NCI-H446 treated with DMSO at 0.1 percent for 48 hours (cell line): Measurements from ENCODE around the gene PRKN.
"Not testable (repeated sequence)": the region's sequence is repeated elsewhere in the genome, so short reads cannot be mapped to it uniquely, and the experiment has no call there.

ENCODE experiments used
- DNase-seq: peaks from one replicate; lab custom pipeline; 2025; lab: John Stamatoyannopoulos, UW

Gene PRKN

GRCh38 chr6:161903584-161904212 lies 823.9 kb downstream of the PRKN start:
- no peak for DNase-seq

DNA sequence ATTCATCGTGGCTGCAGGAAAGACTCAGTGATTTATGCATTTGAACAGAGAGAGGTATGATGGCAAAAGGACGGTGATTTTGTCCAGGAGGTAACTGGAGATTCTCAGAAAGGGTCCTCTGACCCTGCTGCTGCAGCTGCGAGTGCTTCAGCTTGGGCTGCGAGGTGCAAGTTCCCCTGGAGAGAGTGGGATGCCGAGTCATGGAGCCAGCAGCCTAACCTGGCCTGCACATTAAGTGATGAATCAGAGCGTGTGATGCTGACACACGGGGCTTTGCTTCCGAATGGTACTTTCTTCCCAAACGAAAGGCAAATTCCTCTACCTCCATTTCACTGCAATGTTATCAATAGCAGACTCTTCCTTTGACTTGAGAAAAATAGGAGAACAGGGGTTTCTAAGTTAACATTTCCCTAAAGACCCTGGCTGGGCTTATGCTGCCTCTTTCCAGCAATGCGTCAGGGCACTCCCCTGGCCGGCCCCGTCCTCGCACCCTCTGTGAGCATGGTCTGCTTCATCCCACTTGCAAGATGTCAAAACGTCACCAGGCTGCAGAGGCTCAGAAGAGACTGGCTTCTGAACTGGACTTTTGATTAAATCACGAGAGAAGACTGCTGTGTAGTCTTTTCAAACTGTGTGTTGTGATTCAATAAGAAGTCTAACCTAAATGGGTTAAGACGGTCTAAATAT lies 825.7 kb downstream of the PRKN start:
- DNase-seq = no peak

- DNase-seq = no peak
Measured at GRCh38 chr6:161894436-161894835, 833.1 kb downstream of the PRKN start.

- no peak for DNase-seq
Measured at GRCh38 chr6:161891542-161891941, 836.0 kb downstream of the PRKN start.

- DNase-seq = no peak
Measured at GRCh38 chr6:161890832-161891297, 836.7 kb downstream of the PRKN start.

- DNase-seq = no peak
Measured at GRCh38 chr6:161890133-161890831, 837.3 kb downstream of the PRKN start.

GRCh38 chr6:161889324-161889723 lies 838.2 kb downstream of the PRKN start:
- DNase-seq = no peak

- not testable (repeated sequence) for DNase-seq
Measured at GRCh38 chr6:161886545-161886944, 841.0 kb downstream of the PRKN start.

- DNase-seq = no peak
Measured at GRCh38 chr6:161884782-161885181, 842.8 kb downstream of the PRKN start.

DNA sequence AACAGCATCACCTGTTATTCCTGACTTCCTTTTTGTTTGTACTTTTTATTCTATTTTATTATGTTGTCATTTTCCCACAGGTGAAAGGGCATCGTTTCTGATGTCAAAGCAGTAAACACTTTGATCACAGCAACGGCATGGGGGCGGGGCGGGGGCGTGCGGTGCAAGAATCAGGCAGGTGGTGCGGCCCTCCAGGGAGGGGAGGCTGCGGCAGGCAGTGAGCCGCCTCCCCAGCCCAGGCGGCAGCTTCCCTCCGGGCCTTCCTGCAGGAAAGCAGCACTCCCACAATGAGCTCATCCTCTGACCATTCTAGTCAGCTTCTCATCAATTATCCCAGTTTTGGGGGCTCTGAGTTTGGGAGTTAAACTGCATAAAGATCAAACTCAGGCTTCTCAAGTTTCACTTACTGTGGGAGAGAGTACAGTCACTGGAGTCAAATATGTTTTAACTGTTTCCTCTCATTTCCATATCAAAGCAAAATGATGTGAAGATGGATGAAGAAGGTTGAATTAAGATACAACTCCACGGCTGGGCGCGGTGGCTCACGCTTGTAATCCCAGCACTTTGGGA lies 845.3 kb downstream of the PRKN start:
- no peak for DNase-seq

DNA sequence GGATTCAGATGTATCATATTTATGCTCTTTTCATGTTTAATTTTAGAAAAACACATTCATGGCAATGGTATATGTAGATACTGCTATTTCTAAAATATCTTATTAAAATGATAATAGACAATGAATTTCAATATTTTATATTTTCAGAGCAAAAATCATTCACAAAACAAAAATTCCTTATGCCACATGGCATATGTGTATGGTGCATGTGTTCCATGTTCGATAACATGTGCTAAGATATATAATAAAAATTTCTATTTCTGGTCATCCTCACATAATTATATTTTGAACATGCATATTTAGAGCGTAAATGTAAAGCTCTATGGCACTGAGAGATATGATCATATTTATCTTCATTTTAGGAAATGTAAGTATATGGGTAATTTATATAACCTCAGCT lies 847.5 kb downstream of the PRKN start:
- DNase-seq = no peak

GRCh38 chr6:161876231-161876630 lies 851.3 kb downstream of the PRKN start:
- no peak for DNase-seq

- no peak for DNase-seq
Measured at GRCh38 chr6:161870236-161870901, 857.2 kb downstream of the PRKN start.

GRCh38 chr6:161869491-161869890 lies 858.1 kb downstream of the PRKN start:
- DNase-seq = no peak

- no peak for DNase-seq
Measured at GRCh38 chr6:161866570-161866969, 861.0 kb downstream of the PRKN start.

- DNase-seq = not testable (repeated sequence)
Measured at GRCh38 chr6:161861061-161861460, 866.5 kb downstream of the PRKN start.

GRCh38 chr6:161853657-161854056 lies 873.9 kb downstream of the PRKN start:
- DNase-seq = no peak

- DNase-seq = not testable (repeated sequence)
Measured at GRCh38 chr6:161851486-161851885, 876.1 kb downstream of the PRKN start.

DNA sequence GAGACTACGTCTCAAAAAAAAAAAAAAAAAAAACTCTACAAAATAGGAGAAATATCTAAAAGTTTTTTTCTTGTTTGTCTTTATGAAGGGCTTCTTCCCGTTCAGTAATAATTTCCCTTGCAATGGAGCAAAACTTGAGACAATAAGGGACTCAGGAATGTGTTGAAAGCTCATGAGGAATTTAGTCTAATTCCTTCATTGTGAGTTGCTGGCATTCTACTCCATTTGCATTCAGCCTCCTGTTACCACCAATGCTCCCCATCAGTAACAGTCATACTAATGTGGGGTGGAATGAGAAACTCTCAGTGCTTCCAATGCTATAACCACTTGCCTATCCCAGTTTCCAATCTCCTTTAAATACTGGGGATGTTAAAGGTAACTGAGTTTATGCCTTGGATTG lies 877.0 kb downstream of the PRKN start:
- DNase-seq = no peak

DNA sequence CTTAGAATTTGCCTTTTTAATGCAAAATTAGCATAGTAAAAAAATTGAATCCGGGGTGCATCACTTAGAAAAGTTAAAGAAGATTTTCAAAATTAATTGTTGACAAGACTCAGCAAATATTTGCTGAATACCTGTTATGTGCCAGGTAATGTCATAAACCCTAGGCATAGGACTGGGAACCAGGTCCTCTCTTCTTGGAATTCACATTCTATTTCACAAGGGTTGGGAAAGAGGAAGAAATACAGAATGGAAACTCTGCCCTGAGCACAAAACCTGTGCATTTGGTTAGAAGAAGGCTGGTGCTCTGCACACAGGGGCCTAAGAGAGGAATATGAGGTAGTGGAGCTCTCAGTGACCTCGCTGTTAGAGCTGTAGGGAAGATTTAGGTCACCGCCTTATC lies 879.9 kb downstream of the PRKN start:
- DNase-seq = no peak

DNA sequence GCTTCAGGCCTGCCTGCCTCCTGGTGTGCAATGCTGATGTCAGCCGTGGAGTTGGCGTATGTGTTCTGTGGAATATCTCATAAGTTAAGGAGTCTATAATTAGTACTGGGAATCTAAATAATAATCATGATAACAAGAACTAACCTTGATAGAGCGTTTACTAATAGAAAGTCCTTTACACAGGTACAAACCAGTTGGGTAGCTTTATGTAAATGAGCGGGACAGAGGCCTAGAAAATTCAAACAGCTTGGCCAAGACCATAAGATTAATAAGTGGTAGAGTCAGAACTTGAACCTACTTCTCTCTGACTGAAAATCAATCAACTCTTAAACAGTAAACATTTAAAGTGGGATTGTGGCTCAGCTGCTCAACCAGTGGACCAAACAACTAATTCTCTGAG lies 882.8 kb downstream of the PRKN start:
- no peak for DNase-seq

- DNase-seq = no peak
Measured at GRCh38 chr6:161843066-161843465, 884.5 kb downstream of the PRKN start.
